ENCODE measurements around the gene PER1. TPM values are rescaled to one million over a fixed set of nuclear protein-coding genes. Genes with fewer than 3 reads are reported as not detected.

The PER1 gene
- total and polyA plus RNA-seq, 2 of the 13 experiments (the other 11 are each of a cell fraction or from before 2014, with no cell fraction given): 2.6 to 3.6 TPM

GRCh38 chr17:8121681-8122421 is 30.4 kb downstream of the PER1 start (continued):
- TF ChIP-seq ZFP91 (CRISPR knock-in tag; IDR thresholded peaks at IDR 0.05; ENCODE audit: borderline replicate concordance): peak; percentile 65; the same call in 1 of the 2 replicates
- no peak for TF ChIP-seq BRF2 (CRISPR knock-in tag; IDR thresholded peaks at IDR 0.05)
- TF ChIP-seq KLF6 (CRISPR knock-in tag; IDR thresholded peaks at IDR 0.05): 0 out of 2 replicates have a peak, but pooled peaks have one; percentile 41
- peak; percentile 59; the same call in 1 of the 2 replicates for TF ChIP-seq ZNF253 (CRISPR knock-in tag; IDR thresholded peaks at IDR 0.05; ENCODE audit: borderline replicate concordance)
- peak; percentile 9; the same call in 1 of the 2 replicates for TF ChIP-seq ZNF281 (CRISPR knock-in tag; IDR thresholded peaks at IDR 0.05; ENCODE audit: borderline replicate concordance)
- no peak for TF ChIP-seq TFAP4 (IDR thresholded peaks at IDR 0.05; ENCODE audit: borderline replicate concordance, low read depth)
- 0 out of 2 replicates have a peak, but pooled peaks have one; percentile 54 for TF ChIP-seq SALL2 (CRISPR knock-in tag; IDR thresholded peaks at IDR 0.05)
- no peak for TF ChIP-seq TBL1XR1 (IDR thresholded peaks at IDR 0.05; ENCODE audit: borderline replicate concordance, low read length, partially characterized antibody)
- 0 out of 2 replicates have a peak, but pooled peaks have one; percentile 33 for TF ChIP-seq ZNF580 (CRISPR knock-in tag; IDR thresholded peaks at IDR 0.05; ENCODE audit: borderline replicate concordance, low read depth)
- TF ChIP-seq RXRA (CRISPR knock-in tag; IDR thresholded peaks at IDR 0.05): 0 out of 2 replicates have a peak, but pooled peaks have one; percentile 30
- TF ChIP-seq SOX5 (CRISPR knock-in tag; IDR thresholded peaks at IDR 0.05; ENCODE audit: borderline replicate concordance): no peak
- TF ChIP-seq SMARCC2 (IDR thresholded peaks at IDR 0.05): no peak
- TF ChIP-seq YEATS4 (CRISPR knock-in tag; IDR thresholded peaks at IDR 0.05; ENCODE audit: borderline replicate concordance): no peak
- TF ChIP-seq DNMT3B (CRISPR knock-in tag; conservative IDR thresholded peaks at IDR 0.05): no peak
- TF ChIP-seq ZNF142 (CRISPR knock-in tag; IDR thresholded peaks at IDR 0.05): no peak; the same call in 1 of the 2 replicates

Measured in HepG2 (cell line).